HepG2 (cell line): ENCODE results near the gene SNX21. TPM values are rescaled to one million over a fixed set of nuclear protein-coding genes. Genes with fewer than 3 reads are reported as not detected.
A peak's percentile ranks its signal among the peaks of the same experiment; 100 is the strongest.

Experiments
- GATAD1 ChIP-seq: IDR thresholded peaks from 2 replicates; pipeline ENCODE4 v1.6.1; 2016; ENCODE audit warnings: missing genetic modification reagents, missing compliant biosample characterization
- HOXA3 ChIP-seq: sonication (generic); formaldehyde crosslinking; IDR thresholded peaks from 2 replicates; pipeline ENCODE4 v1.5.0; 2020; ENCODE audit warnings: missing genetic modification reagents
- NFE2L2 ChIP-seq: fragments of 150-350 bp; IDR thresholded peaks from 2 replicates; pipeline ENCODE4 v1.6.1; 2014; ENCODE audit warnings: low read length
- NFKB2 ChIP-seq: sonication (generic); formaldehyde crosslinking; IDR thresholded peaks from 2 replicates; pipeline ENCODE4 v1.4.0; 2020; ENCODE audit warnings: missing genetic modification reagents, borderline replicate concordance
- NFYC ChIP-seq: IDR thresholded peaks from 2 replicates; pipeline ENCODE4 v1.6.1; 2016; ENCODE audit warnings: missing genetic modification reagents, missing compliant biosample characterization
- PHB2 ChIP-seq: fragments of 450-650 bp; IDR thresholded peaks from 2 replicates; pipeline ENCODE4 v1.6.1; 2018; ENCODE audit not compliant: partially characterized antibody
- POGZ ChIP-seq: sonication (generic); formaldehyde crosslinking; IDR thresholded peaks from 2 replicates; pipeline ENCODE4 v1.4.0; 2020; ENCODE audit warnings: mild to moderate bottlenecking, missing genetic modification reagents
- SP4 ChIP-seq: sonication (generic); formaldehyde crosslinking; IDR thresholded peaks from 2 replicates; pipeline ENCODE4 v1.8.1; 2023; ENCODE audit warnings: mild to moderate bottlenecking, missing genetic modification reagents
- TBX2 ChIP-seq: sonication (generic); formaldehyde crosslinking; IDR thresholded peaks from 2 replicates; pipeline ENCODE4 v1.5.0; 2020; ENCODE audit warnings: missing genetic modification reagents, mild to moderate bottlenecking, borderline replicate concordance
- XBP1 ChIP-seq: sonication (generic); formaldehyde crosslinking; IDR thresholded peaks from 2 replicates; pipeline ENCODE4 v1.5.0; 2020; ENCODE audit warnings: missing genetic modification reagents
- ZFP36L1 ChIP-seq: sonication (generic); formaldehyde crosslinking; IDR thresholded peaks from 2 replicates; pipeline ENCODE4 v1.8.0; 2022; ENCODE audit warnings: mild to moderate bottlenecking, missing genetic modification reagents, moderate library complexity
- ZNF160 ChIP-seq: sonication (generic); formaldehyde crosslinking; IDR thresholded peaks from 2 replicates; pipeline ENCODE4 v1.8.0; 2022; ENCODE audit warnings: mild to moderate bottlenecking, inconsistent platforms, missing genetic modification reagents
- ZNF329 ChIP-seq: sonication (generic); formaldehyde crosslinking; IDR thresholded peaks from 2 replicates; pipeline ENCODE4 v1.9.0; 2021; ENCODE audit warnings: low read depth, mild to moderate bottlenecking, missing genetic modification reagents
- ZNF430 ChIP-seq: sonication (generic); formaldehyde crosslinking; IDR thresholded peaks from 2 replicates; pipeline ENCODE4 v1.9.0; 2021; ENCODE audit warnings: mild to moderate bottlenecking, missing genetic modification reagents
- ZNF556 ChIP-seq: sonication (generic); formaldehyde crosslinking; IDR thresholded peaks from 2 replicates; pipeline ENCODE4 v1.4.0; 2020; ENCODE audit warnings: mild to moderate bottlenecking, missing genetic modification reagents, borderline replicate concordance
- ZNF557 ChIP-seq: sonication (generic); formaldehyde crosslinking; IDR thresholded peaks from 2 replicates; pipeline ENCODE4 v1.4.0; 2020; ENCODE audit warnings: missing genetic modification reagents
- ZNF598 ChIP-seq: sonication (generic); formaldehyde crosslinking; IDR thresholded peaks from 2 replicates; pipeline ENCODE4 v1.5.1; 2020; ENCODE audit warnings: mild to moderate bottlenecking, missing genetic modification reagents, borderline replicate concordance
- ZNF614 ChIP-seq: IDR thresholded peaks from 2 replicates; pipeline ENCODE4 v1.6.1; 2018; ENCODE audit warnings: missing biosample characterization, missing genetic modification reagents, inconsistent platforms, borderline replicate concordance
- polyA plus RNA-seq, 8 experiments: library from polyadenylated mRNA; depleted of rRNA in 3 of 8; stranded (reverse) in 7 of 8; unstranded in 1 of 8; fragments of >200 nt; fragmentation: Illumina TruSeq in 4 of 8; extraction: Trizol in 4 of 8; gene quantifications; 2 replicates each; pipeline versions ENCODE4 v1.2.1 to v1.2.3, GENCODE V29; 2011 to 2016; ENCODE audit warnings: low read depth in 4 of 8, missing spikeins in 1 of 8, mixed read lengths in 1 of 8; ENCODE audit not compliant: insufficient read depth in 1 of 8
- total RNA-seq, 5 experiments: library from RNA; depleted of rRNA; stranded (reverse); fragments of >200 nt; fragmentation: Illumina TruSeq; extraction: Trizol; gene quantifications; 2 replicates each; pipeline ENCODE4 v1.2.3, GENCODE V29; 2016; ENCODE audit warnings: low read depth in 1 of 5
- TF ChIP-seq, protein P1 (sequence below): sonication (generic); formaldehyde crosslinking; conservative IDR thresholded peaks from 2 replicates; pipeline ENCODE4 v1.5.0; 2020; ENCODE audit warnings: missing genetic modification reagents
- TF ChIP-seq, protein P2 (sequence below): IDR thresholded peaks from 2 replicates; pipeline ENCODE4 v1.6.1; 2016; ENCODE audit warnings: control low read depth
- TF ChIP-seq, protein P3 (sequence below): fragments of 450-650 bp; IDR thresholded peaks from 2 replicates; pipeline ENCODE4 v1.6.1; 2016
- TF ChIP-seq, protein P4 (sequence below): sonication (generic); formaldehyde crosslinking; IDR thresholded peaks from 2 replicates; pipeline ENCODE4 v1.4.0; 2020; ENCODE audit warnings: mild to moderate bottlenecking, missing genetic modification reagents
- TF ChIP-seq, protein P5 (sequence below): sonication (generic); formaldehyde crosslinking; conservative IDR thresholded peaks from 2 replicates; pipeline ENCODE4 v1.8.0; 2022; ENCODE audit warnings: mild to moderate bottlenecking, moderate library complexity, missing genetic modification reagents

The SNX21 gene
- total and polyA plus RNA-seq, 2 of the 13 experiments (the other 11 are each of a cell fraction or from before 2014, with no cell fraction given), result 7.7 to 12.8 TPM

DNA sequence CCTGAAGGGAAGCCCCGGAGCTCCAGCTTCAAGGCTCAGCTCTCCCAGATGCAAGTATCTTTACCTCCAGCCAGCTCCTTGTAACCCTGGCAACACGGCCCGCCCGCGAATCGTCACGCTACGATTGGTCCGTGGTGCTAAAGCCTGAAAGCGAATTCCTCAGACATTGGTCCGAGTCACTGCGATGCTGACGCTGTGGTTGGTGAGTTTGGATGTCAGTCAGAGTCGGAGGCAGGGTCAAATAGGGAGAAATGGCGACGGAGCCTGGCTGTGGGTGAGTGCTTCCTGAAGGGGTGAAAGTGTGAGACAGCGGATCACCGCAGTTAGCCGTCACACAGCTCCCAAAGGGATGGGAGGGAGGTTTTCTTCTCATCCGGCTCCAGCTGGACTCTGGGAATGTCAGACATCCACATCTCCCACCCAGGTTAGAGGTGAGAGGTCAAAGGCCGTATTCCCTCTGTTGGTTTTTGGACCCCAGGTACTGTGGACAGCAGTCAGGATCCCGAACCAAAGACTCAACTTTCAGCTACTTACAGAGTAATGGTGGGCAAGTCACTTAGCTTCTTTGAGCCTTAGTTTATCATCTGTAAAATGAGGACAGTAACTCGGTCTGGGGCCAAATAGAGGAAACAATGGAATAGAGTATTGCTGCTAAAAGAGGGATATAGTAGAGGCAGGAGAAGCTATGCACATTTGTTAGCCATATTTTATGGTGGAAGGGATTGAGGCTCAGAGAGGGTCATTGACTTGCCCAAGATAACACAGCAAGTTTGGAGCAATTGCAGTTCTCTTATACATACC is 47.6 kb downstream of the SNX21 start, which contains the start of gene ZSWIM1 (continued):
- TF ChIP-seq ZNF614 (CRISPR knock-in tag) (no peak), GATAD1 (CRISPR knock-in tag) (peak; percentile 85), NFKB2 (peak; percentile 85; the same call in 1 of the 2 replicates), ZNF160 (peak; percentile 71; the same call in 1 of the 2 replicates), NFE2L2 (no peak), TBX2 (CRISPR knock-in tag) (peak; percentile 87), SP4 (CRISPR knock-in tag) (peak; percentile 84; the same call in 1 of the 2 replicates), ZNF556 (no peak), NFYC (CRISPR knock-in tag) (peak; percentile 100), POGZ (peak; percentile 75), ZNF598 (CRISPR knock-in tag) (peak; percentile 91; the same call in 1 of the 2 replicates), XBP1 (CRISPR knock-in tag) (no peak), ZNF557 (CRISPR knock-in tag) (peak; percentile 39), PHB2 (no peak), ZNF329 (0 out of 2 replicates have a peak, but pooled peaks have one; percentile 57), ZFP36L1 (CRISPR knock-in tag) (peak; percentile 80; the same call in 1 of the 2 replicates), ZNF430 (no peak), HOXA3 (CRISPR knock-in tag) (peak; percentile 87)
- TF ChIP-seq, protein P1, sequence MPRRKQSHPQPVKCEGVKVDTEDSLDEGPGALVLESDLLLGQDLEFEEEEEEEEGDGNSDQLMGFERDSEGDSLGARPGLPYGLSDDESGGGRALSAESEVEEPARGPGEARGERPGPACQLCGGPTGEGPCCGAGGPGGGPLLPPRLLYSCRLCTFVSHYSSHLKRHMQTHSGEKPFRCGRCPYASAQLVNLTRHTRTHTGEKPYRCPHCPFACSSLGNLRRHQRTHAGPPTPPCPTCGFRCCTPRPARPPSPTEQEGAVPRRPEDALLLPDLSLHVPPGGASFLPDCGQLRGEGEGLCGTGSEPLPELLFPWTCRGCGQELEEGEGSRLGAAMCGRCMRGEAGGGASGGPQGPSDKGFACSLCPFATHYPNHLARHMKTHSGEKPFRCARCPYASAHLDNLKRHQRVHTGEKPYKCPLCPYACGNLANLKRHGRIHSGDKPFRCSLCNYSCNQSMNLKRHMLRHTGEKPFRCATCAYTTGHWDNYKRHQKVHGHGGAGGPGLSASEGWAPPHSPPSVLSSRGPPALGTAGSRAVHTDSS (CRISPR knock-in tag), result no peak
- TF ChIP-seq, protein P2, sequence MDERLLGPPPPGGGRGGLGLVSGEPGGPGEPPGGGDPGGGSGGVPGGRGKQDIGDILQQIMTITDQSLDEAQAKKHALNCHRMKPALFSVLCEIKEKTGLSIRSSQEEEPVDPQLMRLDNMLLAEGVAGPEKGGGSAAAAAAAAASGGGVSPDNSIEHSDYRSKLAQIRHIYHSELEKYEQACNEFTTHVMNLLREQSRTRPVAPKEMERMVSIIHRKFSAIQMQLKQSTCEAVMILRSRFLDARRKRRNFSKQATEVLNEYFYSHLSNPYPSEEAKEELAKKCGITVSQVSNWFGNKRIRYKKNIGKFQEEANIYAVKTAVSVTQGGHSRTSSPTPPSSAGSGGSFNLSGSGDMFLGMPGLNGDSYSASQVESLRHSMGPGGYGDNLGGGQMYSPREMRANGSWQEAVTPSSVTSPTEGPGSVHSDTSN (CRISPR knock-in tag), result peak; percentile 100
- TF ChIP-seq, protein P3, sequence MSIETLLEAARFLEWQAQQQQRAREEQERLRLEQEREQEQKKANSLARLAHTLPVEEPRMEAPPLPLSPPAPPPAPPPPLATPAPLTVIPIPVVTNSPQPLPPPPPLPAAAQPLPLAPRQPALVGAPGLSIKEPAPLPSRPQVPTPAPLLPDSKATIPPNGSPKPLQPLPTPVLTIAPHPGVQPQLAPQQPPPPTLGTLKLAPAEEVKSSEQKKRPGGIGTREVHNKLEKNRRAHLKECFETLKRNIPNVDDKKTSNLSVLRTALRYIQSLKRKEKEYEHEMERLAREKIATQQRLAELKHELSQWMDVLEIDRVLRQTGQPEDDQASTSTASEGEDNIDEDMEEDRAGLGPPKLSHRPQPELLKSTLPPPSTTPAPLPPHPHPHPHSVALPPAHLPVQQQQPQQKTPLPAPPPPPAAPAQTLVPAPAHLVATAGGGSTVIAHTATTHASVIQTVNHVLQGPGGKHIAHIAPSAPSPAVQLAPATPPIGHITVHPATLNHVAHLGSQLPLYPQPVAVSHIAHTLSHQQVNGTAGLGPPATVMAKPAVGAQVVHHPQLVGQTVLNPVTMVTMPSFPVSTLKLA, result no peak
- TF ChIP-seq, protein P4, sequence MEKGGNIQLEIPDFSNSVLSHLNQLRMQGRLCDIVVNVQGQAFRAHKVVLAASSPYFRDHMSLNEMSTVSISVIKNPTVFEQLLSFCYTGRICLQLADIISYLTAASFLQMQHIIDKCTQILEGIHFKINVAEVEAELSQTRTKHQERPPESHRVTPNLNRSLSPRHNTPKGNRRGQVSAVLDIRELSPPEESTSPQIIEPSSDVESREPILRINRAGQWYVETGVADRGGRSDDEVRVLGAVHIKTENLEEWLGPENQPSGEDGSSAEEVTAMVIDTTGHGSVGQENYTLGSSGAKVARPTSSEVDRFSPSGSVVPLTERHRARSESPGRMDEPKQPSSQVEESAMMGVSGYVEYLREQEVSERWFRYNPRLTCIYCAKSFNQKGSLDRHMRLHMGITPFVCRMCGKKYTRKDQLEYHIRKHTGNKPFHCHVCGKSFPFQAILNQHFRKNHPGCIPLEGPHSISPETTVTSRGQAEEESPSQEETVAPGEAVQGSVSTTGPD, result no peak
- TF ChIP-seq, protein P5, sequence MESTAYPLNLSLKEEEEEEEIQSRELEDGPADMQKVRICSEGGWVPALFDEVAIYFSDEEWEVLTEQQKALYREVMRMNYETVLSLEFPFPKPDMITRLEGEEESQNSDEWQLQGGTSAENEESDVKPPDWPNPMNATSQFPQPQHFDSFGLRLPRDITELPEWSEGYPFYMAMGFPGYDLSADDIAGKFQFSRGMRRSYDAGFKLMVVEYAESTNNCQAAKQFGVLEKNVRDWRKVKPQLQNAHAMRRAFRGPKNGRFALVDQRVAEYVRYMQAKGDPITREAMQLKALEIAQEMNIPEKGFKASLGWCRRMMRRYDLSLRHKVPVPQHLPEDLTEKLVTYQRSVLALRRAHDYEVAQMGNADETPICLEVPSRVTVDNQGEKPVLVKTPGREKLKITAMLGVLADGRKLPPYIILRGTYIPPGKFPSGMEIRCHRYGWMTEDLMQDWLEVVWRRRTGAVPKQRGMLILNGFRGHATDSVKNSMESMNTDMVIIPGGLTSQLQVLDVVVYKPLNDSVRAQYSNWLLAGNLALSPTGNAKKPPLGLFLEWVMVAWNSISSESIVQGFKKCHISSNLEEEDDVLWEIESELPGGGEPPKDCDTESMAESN (CRISPR knock-in tag), result peak; percentile 61; the same call in 1 of the 2 replicates
